Stomach (tissue), 9 donors: ENCODE measurements around the gene ATXN7L3B. TPM values are rescaled to one million over a fixed set of nuclear protein-coding genes. Genes with fewer than 3 reads are reported as not detected.

Experiments
- DNase-seq, 2 donors: peaks; one replicate each; pipeline versions ENCODE4 v3.0.0 to v3.0.0-alpha.2; 2013 to 2019
- H3K27ac ChIP-seq, 5 donors: fragments of 200-600 bp in 4 of 5; sonication (generic) in 4 of 5; one replicate each; pipeline ENCODE4 v1.5.1; 2013 to 2019; ENCODE audit warnings: mild to moderate bottlenecking in 1 of 5, moderate library complexity in 1 of 5
- H3K27me3 ChIP-seq, 3 donors: fragments of 200-600 bp; sonication (generic); one replicate each; pipeline ENCODE4 v1.5.1; 2017 to 2019; ENCODE audit warnings: mixed run types in 1 of 3
- H3K36me3 ChIP-seq, 4 donors: fragments of 200-600 bp; sonication (generic); 1 replicate in 3 of 4; 2 replicates in 1 of 4; pipeline ENCODE4 v1.5.1; 2016 to 2019
- H3K4me1 ChIP-seq, 4 donors: fragments of 200-600 bp; sonication (generic); one replicate each; pipeline ENCODE4 v1.5.1; 2016 to 2019
- H3K4me3 ChIP-seq, 4 donors: fragments of 200-600 bp; sonication (generic) in 3 of 4; one replicate each; pipeline ENCODE4 v1.5.1; 2016 to 2019; ENCODE audit warnings: mild to moderate bottlenecking in 1 of 4
- H3K9me3 ChIP-seq, 4 donors: fragments of 200-600 bp; sonication (generic); one replicate each; pipeline ENCODE4 v1.5.1; 2016 to 2019
- EP300 ChIP-seq: sonication (generic); formaldehyde crosslinking; IDR thresholded peaks from one replicate; pipeline ENCODE4 v1.6.1; 2017; ENCODE audit warnings: antibody characterized with exemption
- POLR2A ChIP-seq, 4 donors: fragments of 450-650 bp; IDR thresholded peaks; one replicate each; pipeline ENCODE4 v1.6.1; 2016; ENCODE audit warnings: antibody characterized with exemption in 4 of 4, control low read depth in 2 of 4, mild to moderate bottlenecking in 1 of 4, moderate library complexity in 1 of 4
- POLR2AphosphoS5 ChIP-seq, 3 donors: sonication (generic); formaldehyde crosslinking; IDR thresholded peaks; one replicate each; pipeline ENCODE4 v1.6.1; 2016; ENCODE audit warnings: antibody characterized with exemption in 3 of 3
- WGBS, 5 donors: extraction: QIAGEN DNeasy Blood & Tissue Kit in 3 of 5; methylation state at CpG; one replicate each; pipeline versions ENCODE4 v1.1.5 to v1.1.7; 2013 to 2018; 5-methylcytosine and 5-hydroxymethylcytosine counted together
- intact Hi-C: fragments of 100-400 bp; cut with DNase I; formaldehyde crosslinking; loops from one replicate; pipeline ENCODE4 v1.15.1; 2023; ENCODE audit warnings: low total_unique reads
- polyA plus RNA-seq, 3 donors: library from polyadenylated mRNA; stranded (reverse); fragments of 200-250 nt; gene quantifications; one replicate each; pipeline ENCODE4 v1.2.3, GENCODE V29; 2013
- total RNA-seq, 5 donors: library from RNA; depleted of rRNA; stranded (reverse); fragments of >200 nt; gene quantifications; one replicate each; pipeline versions ENCODE4 v1.1.0 to v1.2.3, GENCODE V29; 2014 to 2016
- TF ChIP-seq, protein P1 (sequence below), 7 experiments: fragments of 450-650 bp in 4 of 7; fragments of 200-600 bp in 3 of 7; sonication (generic) in 3 of 7; IDR thresholded peaks; one replicate each; pipeline ENCODE4 v1.5.1; 2016 to 2019; ENCODE audit warnings: antibody characterized with exemption in 7 of 7, control low read depth in 2 of 7, mild to moderate bottlenecking in 1 of 7
- donor health status: healthy with polysubstance abuse.
- donor health status: Bipolar disorder and iron deficiency.
- donor health status: healthy.

ATXN7L3B gene
- total and polyA plus RNA-seq, 8 donors: 14.2 to 59.8 (median 26.5) TPM

DNA sequence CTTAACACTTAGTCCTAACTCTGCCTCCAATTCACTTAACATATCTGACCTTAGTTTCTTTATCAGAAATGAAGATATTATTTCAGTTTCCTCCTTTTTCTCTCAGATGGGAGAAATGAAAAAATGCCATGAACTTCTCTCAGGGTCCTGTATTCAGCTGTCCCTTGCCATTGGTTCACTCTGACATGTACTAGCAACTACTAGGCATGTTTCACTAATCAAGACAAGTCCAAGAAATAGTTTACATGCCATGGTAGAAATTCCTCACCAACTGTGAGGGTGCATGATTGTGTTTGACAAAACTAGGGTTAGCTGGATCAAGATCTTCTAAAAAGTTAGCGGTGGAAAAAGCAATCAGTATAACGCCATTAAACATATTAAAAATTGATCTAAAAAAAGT is 7.0 kb upstream of the ATXN7L3B start:
- DNase-seq: no peak
- intact Hi-C loops: no loop called here
- Histone ChIP-seq H3K4me1 (no peaks in the 10 kb centered on the region), H3K36me3 (no peaks in the 10 kb centered on the region), H3K9me3 (no peaks in the 10 kb centered on the region), H3K4me3 (no peak overlapping the region), H3K27me3 (no peaks in the 10 kb centered on the region), H3K27ac (no peak overlapping the region)
- WGBS, 5 donors: 73 to 92% (median 88%) methylated on average over 2 of the region's 2 CpGs
- TF ChIP-seq EP300 (no peak), POLR2A (IDR thresholded peaks at IDR 0.05) (no peak), POLR2AphosphoS5 (IDR thresholded peaks at IDR 0.05) (no peak)
- TF ChIP-seq, protein P1, sequence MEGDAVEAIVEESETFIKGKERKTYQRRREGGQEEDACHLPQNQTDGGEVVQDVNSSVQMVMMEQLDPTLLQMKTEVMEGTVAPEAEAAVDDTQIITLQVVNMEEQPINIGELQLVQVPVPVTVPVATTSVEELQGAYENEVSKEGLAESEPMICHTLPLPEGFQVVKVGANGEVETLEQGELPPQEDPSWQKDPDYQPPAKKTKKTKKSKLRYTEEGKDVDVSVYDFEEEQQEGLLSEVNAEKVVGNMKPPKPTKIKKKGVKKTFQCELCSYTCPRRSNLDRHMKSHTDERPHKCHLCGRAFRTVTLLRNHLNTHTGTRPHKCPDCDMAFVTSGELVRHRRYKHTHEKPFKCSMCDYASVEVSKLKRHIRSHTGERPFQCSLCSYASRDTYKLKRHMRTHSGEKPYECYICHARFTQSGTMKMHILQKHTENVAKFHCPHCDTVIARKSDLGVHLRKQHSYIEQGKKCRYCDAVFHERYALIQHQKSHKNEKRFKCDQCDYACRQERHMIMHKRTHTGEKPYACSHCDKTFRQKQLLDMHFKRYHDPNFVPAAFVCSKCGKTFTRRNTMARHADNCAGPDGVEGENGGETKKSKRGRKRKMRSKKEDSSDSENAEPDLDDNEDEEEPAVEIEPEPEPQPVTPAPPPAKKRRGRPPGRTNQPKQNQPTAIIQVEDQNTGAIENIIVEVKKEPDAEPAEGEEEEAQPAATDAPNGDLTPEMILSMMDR (IDR thresholded peaks at IDR 0.05): no peak

DNA sequence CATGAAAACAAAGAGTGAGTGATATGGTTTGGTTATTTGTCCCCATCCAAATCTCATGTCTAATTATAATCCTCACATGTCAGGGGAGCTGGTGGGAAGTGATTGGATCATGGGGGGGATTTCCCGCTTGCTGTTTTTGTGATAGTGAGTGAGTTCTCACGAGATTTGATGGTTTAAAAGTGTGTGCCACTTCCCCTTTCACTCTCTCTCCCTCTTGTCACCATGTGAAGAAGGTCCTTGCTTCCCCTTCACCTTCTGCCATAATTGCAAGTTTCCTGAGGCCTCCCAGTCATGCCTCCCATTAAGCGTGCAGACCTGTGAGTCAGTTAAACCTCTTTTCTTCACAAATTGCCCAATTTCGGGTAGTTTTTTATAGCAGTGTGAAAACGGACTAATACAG is 2.1 kb upstream of the ATXN7L3B start:
- no peak for TF ChIP-seq POLR2A (IDR thresholded peaks at IDR 0.05)
- TF ChIP-seq POLR2AphosphoS5 (IDR thresholded peaks at IDR 0.05): no peak
- TF ChIP-seq, protein P1 (IDR thresholded peaks at IDR 0.05): no peak
- TF ChIP-seq EP300: no peak
- intact Hi-C loops: no loop called here
- no peak for DNase-seq
- H3K27ac ChIP-seq: no peak overlapping the region
- no peaks in the 10 kb centered on the region for H3K9me3 ChIP-seq
- H3K27me3 ChIP-seq: no peaks in the 10 kb centered on the region
- peaks cover 0 to 3% (median under 1%) of the 10 kb centered on the region in 4 donors for H3K36me3 ChIP-seq
- H3K4me3 ChIP-seq: no peak overlapping the region
- WGBS, 5 donors: 82 to 88% (median 85%) methylated on average over 5 of the region's 5 CpGs
- H3K4me1 ChIP-seq: peaks cover 22 to 29% (median 25%) of the 10 kb centered on the region in 4 donors

DNA sequence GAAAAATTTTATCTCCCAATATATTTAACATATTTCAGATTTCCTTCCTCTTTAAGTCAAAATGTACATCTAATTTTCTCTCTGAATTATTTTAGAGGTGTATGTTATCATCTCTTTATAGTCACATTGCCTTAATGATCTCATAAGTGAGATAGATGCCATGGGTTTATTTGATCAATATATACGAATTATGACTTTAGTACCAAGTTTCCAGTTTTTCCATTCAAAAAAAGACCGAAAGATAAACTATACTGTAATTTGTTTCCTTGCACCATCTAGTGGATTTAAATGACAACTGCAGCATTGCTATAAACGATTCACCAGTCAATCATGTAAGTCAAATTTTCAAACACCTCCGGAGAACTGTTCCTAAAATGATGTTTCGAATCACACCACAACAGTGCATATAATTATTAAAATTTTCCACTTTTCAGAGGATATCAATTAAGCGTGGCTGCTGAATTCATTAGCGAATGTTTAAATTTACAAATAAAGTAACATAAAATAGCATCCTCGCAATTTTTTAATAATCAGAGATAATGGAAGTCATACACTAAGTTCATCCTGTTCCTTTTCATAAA is 419 bp upstream of the ATXN7L3B start:
- TF ChIP-seq POLR2A (IDR thresholded peaks at IDR 0.05): no peak
- TF ChIP-seq, protein P1 (IDR thresholded peaks at IDR 0.05): peak in 5 of 7 experiments; percentile 56 to 72 (median 64)
- H3K9me3 ChIP-seq: no peaks in the 10 kb centered on the region
- peaks cover 0 to 20% (median 12%) of the 10 kb centered on the region in 4 donors for H3K36me3 ChIP-seq
- peak overlapping the region; percentile 62 to 75 (median 70) for H3K4me3 ChIP-seq
- peak overlapping the region; percentile 92 to 97 (median 95) for H3K27ac ChIP-seq
- intact Hi-C loops: no loop called here
- peaks cover 31 to 45% (median 41%) of the 10 kb centered on the region in 4 donors for H3K4me1 ChIP-seq
- DNase-seq: peak in 1 of 2 donors; percentile 67
- no peaks in the 10 kb centered on the region for H3K27me3 ChIP-seq
- whole genome bisulfite sequencing, 5 donors: 0 to 1% (median 0%) methylated on average over 8 of the region's 8 CpGs

DNA sequence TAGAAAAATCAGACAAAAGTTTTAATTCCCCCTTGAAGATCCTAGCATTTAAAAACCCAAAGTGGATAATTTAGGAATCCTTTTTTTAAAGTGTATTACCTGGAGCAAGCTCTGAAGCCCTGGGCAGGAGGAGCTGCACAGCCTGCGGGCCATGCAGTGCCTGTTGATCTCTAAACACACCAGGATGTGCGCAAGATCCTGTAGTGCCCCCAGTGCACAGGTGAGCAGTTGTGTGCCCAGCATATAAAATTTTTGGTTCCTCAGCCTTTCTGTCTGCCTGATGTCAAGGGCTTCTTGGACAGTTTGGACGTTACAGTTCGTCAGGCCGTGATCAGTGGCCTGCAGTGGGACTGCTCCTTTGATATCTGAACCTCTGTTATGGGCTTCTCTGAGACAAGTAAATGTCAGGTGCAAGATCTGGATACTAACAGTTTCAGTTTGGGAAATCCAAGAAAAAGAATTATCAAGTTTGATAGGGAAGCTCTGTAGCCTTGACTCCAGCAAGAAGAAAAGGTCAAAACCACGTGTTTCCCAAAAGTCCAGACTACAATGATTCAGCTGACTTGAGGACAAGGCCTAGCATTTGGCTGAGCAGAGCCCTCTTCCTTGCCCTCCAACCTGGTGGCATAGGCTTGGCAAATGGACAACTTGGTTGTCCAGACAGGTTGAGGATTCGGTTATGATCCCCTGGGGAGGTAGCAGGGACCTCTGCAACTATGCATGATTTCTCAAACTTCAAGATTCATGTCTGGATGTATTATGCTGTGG is 1.0 kb downstream of the ATXN7L3B start:
- peak overlapping the region; percentile 62 to 75 (median 70) for H3K4me3 ChIP-seq
- no peaks in the 10 kb centered on the region for H3K27me3 ChIP-seq
- TF ChIP-seq EP300 (no peak), POLR2A (IDR thresholded peaks at IDR 0.05) (no peak), POLR2AphosphoS5 (IDR thresholded peaks at IDR 0.05) (no peak)
- TF ChIP-seq, protein P1 (IDR thresholded peaks at IDR 0.05): no peak
- peaks cover 31 to 57% (median 47%) of the 10 kb centered on the region in 4 donors for H3K4me1 ChIP-seq
- intact Hi-C loops: no loop called here
- 6 to 20% (median 9%) methylated on average over 7 of the region's 7 CpGs for WGBS, 5 donors
- no peaks in the 10 kb centered on the region for H3K9me3 ChIP-seq
- DNase-seq: peak in 1 of 2 donors; percentile 65
- H3K36me3 ChIP-seq: peaks cover 0 to 25% (median 14%) of the 10 kb centered on the region in 4 donors
- H3K27ac ChIP-seq: peak overlapping the region; percentile 92 to 97 (median 95)
